Measurements from ENCODE around the gene ZNF587B.

DNA sequence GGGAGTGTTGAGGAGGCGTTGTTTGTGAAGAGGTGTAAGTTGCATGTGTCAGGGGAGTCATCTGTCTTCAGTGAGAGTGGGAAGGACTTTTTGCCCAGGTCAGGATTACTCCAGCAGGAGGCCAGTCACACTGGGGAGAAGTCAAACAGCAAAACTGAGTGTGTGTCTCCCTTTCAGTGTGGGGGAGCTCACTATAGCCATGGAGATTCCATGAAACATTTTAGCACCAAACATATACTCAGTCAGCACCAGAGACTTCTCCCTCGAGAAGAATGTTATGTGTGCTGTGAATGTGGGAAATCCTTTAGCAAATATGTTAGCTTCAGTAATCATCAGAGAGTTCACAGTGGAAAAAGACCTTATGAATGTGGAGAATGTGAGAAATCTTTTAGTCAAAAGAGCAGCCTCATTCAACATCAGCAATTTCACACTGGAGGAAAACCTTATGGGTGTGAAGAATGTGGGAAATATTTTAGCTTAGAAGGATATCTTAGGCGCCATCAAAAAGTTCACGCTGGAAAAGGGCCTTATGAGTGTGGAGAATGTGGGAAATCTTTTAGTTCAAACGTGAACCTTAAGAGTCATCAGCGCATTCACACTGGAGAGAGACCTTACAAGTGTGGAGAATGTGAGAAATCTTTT is 11.1 kb downstream of the ZNF587B start:
- TF ChIP-seq EZH2 (IDR thresholded peaks at IDR 0.05; ENCODE audit: insufficient read depth, poor library complexity, severe bottlenecking) (no peak), EZH2phosphoT487 (IDR thresholded peaks at IDR 0.05; ENCODE audit: insufficient read depth, low read depth) (no peak)

Data from GM23248 (cell line).